AG09309 (cell line): ENCODE data around the gene PXMP4.
A peak's percentile ranks its signal among the peaks of the same experiment; 100 is the strongest.

Experiments
- DNase-seq: peaks from one replicate; pipeline ENCODE4 v3.0.0-alpha.2; 2010; ENCODE audit warnings: low read depth
- H3K4me3 ChIP-seq: 2 replicates; pipeline ENCODE4 v1.5.1; 2011; ENCODE audit warnings: mild to moderate bottlenecking, low read depth, low read length, moderate library complexity; ENCODE audit not compliant: control insufficient read depth
- TF ChIP-seq, protein P1 (sequence below): IDR thresholded peaks from 2 replicates; pipeline ENCODE4 v1.5.1; 2011; ENCODE audit warnings: mild to moderate bottlenecking, low read depth, low read length, inconsistent platforms; ENCODE audit not compliant: insufficient read depth, control insufficient read depth; ENCODE audit errors: missing control alignments

PXMP4 gene

DNA sequence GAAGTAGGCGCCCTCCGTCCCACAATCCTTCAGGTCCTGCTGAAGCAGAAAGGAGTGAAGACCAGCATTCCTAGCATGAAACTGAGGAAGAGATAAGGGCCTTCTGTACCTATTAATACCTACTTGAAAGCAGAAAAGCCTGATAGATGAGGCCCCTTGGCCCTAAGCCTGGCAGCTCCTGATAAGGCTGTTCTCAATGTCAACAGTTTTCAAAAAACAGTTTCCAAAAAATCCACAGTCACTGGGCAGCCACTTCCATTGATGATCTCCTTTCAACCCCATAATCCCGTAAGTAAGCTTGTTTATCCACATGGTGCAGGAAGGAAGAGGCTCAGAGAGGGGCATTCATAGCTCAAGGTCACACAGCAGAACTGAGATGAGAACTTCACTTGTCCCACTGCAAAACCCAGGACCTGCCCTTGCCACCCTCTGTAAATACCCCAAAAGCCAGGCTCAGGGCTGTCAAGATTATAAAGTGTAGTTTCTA is 31.1 kb downstream of the PXMP4 start:
- TF ChIP-seq, protein P1, sequence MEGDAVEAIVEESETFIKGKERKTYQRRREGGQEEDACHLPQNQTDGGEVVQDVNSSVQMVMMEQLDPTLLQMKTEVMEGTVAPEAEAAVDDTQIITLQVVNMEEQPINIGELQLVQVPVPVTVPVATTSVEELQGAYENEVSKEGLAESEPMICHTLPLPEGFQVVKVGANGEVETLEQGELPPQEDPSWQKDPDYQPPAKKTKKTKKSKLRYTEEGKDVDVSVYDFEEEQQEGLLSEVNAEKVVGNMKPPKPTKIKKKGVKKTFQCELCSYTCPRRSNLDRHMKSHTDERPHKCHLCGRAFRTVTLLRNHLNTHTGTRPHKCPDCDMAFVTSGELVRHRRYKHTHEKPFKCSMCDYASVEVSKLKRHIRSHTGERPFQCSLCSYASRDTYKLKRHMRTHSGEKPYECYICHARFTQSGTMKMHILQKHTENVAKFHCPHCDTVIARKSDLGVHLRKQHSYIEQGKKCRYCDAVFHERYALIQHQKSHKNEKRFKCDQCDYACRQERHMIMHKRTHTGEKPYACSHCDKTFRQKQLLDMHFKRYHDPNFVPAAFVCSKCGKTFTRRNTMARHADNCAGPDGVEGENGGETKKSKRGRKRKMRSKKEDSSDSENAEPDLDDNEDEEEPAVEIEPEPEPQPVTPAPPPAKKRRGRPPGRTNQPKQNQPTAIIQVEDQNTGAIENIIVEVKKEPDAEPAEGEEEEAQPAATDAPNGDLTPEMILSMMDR: no peak
- DNase-seq: no peak
- no peak overlapping the region for H3K4me3 ChIP-seq

DNA sequence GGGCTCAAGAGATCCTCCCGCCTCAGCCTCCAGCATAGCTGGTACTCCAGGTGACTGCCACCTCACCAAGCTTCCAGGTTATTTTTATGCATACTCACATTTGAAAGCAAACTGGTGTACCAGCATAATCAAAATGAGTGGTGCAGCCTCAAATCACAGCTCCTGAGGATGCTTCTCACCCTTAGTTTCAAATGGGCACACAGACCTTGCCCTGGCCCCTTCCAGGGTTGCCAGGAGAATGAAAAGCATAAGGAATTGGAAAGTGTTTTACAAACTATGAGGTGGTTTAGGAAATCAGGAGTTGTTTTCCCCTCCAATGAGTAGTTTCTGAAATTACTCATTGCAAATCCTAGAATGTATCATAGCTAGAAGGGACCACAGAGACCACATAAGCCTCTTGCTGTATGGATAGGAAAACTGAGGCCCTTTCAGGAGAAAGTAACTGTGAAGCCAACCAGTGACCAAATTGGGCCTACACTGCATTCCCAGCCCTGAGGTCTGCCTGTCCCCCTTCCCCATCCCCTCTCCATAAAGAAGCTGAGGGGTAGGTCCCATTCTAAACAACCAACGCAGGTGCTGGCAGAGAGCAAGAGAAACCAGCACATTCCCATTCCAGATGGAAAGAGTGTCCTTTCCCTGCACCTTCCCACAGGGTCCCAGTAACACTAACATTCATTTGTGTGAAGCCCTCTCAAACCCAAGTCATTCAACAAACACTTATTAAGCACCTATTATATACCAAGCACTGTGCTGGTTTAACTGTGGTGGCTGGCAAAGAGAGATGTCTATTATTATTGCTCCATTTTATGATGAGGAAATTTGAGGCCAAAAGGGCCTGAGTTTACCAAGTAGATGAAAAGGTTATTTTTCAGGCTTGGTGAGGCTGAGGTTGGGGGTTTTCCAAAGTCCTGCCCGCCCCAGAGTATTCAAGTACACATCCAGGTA is 31.8 kb downstream of the PXMP4 start:
- TF ChIP-seq, protein P1: no peak
- no peak for DNase-seq

DNA sequence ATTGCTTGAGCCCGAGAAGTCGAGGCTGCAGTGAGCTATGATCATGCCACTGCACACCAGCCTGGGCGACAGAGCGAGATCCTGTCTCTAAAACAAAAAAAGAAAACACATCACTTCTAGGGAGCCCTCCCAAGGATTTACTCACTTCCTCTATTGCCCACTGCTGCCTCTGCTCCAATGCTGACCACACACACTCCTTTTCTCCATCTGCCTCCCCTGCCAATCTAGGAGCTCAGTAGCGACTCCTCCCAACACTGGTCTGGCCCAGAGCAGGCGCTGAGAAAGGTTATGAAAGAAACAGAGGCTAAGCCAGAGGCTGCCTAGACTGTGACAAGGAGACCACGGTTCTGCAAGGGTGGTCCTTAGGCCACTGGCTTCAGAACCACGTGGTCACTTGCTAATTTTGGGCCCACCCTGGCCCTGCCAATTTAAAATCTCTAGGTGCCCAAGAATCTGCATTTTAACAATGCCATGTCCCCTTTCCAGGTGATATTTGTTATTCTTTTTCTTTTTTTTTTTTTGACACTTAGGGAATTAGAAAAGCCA is 32.7 kb downstream of the PXMP4 start:
- DNase-seq: no peak
- TF ChIP-seq, protein P1: no peak

More for the DNA sequence above, 31.8 kb downstream of the PXMP4 start:
- no peak overlapping the region for H3K4me3 ChIP-seq

DNA sequence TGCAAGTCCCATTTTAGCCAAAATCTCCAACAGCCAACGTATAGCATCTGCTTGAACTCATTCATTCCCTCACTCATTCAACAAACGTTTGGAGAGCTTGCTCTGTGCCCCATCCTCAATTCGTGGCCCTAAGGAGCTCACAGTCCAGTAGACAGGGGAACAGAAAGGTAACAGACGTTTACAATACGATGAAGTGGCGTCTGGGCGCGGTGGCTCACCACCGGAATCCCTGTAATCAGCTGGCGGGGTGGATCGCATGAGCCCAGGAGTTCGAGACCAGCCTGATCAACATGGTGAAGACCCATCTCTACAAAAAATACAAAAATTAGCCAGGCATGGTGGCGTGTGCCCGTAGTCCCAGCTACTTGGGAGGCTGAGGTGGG is 33.1 kb downstream of the PXMP4 start:
- H3K4me3 ChIP-seq: peak overlapping the region; percentile 52
- DNase-seq: no peak
- TF ChIP-seq, protein P1: no peak

More for the DNA sequence above, 32.7 kb downstream of the PXMP4 start:
- H3K4me3 ChIP-seq: no peak overlapping the region

DNA sequence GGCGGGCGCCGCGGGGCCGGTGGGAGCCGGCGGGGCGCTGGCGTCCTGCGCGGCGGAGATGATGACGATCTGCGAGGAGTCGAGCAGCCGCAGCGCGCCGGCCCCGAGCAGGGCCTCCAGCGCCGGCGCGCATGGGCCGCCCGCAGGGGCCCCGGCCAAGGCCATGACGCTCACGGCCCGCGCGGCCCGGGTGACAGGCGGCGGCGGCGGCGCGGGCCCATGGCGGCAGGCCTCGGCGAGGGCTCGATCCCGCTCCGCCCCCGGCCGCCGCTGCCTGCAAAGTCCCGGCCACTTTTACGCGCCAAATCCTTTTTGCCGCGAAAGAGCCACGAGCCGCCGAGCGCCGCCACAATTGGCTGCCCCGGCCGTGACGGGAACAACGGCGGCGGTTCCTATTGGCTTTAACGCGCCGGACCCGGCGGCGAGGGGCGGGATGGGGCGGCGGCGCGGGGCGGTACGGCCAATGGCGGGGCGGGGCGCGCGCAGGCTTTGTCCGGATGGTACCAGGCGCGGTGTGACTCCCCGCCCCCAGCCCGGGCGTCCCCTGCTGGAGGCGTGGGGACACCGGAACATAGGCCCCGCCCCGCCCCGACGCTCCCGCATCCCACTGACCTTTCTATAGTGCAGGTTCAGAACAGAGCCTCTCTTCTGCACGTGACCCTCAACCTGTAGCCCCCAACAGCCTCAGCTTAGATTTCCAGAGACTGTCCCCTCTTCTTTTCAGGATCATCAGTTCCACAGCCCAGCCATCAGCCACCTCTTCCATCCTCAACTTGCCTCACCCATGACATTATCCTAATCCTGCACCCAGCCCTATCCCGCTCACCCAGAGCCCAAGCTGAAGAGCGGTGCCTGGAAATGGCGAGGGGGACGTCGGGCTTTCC is 33.8 kb downstream of the PXMP4 start, which contains the start of gene E2F1:
Gene E2F1, minus strand, starts transcription at position 286 of the 884 bp plus-strand sequence. Its CDS starts 121 bp downstream, at position 165.
- DNase-seq: no peak
- TF ChIP-seq, protein P1: peak; percentile 28
- peak within 1 kb of the TSS; percentile 52 for H3K4me3 ChIP-seq
